HG03060 (cell line): ENCODE measurements around the gene PSMA5.
"Not testable (repeated sequence)": the region's sequence is repeated elsewhere in the genome, so short reads cannot be mapped to it uniquely, and the experiment has no call there.

ENCODE experiments used
- ATAC-seq: cut with Tn5 transposase; IDR thresholded peaks from one replicate; pipeline ENCODE4 v1.9.1; 2021; ENCODE audit warnings: low read depth, moderate number of reproducible peaks; ENCODE audit not compliant: unreplicated experiment

PSMA5 gene

GRCh38 chr1:109434484-109434883, 8.2 kb upstream of the PSMA5 start:
- ATAC-seq: no peak

- ATAC-seq: no peak
Measured at GRCh38 chr1:109433322-109433721, 7.1 kb upstream of the PSMA5 start.

- no peak for ATAC-seq
Measured at GRCh38 chr1:109432336-109432735, 6.1 kb upstream of the PSMA5 start.

GRCh38 chr1:109427171-109427467, 871 bp upstream of the PSMA5 start:
- ATAC-seq: no peak

- peak; percentile 23 for ATAC-seq
Measured at GRCh38 chr1:109425391-109426280, 612 bp downstream of the PSMA5 start.

GRCh38 chr1:109423498-109423897, 2.8 kb downstream of the PSMA5 start:
- ATAC-seq: no peak

- ATAC-seq: no peak
Measured at GRCh38 chr1:109412551-109412950, 13.7 kb downstream of the PSMA5 start.

- ATAC-seq: no peak
Measured at GRCh38 chr1:109404838-109405237, 21.4 kb downstream of the PSMA5 start.

GRCh38 chr1:109402025-109402424, 24.2 kb downstream of the PSMA5 start:
- ATAC-seq: no peak

GRCh38 chr1:109400035-109400655, 26.1 kb downstream of the PSMA5 start:
- ATAC-seq: no peak

- ATAC-seq: no peak
Measured at GRCh38 chr1:109399326-109399957, 26.8 kb downstream of the PSMA5 start.

GRCh38 chr1:109398343-109399225, 27.7 kb downstream of the PSMA5 start:
- no peak for ATAC-seq

- ATAC-seq: no peak
Measured at GRCh38 chr1:109397581-109398342, 28.5 kb downstream of the PSMA5 start, which contains the start of gene SORT1. TSS of gene SORT1 (minus strand) at chr1:109397918. CDS start at chr1:109397892, 26 bp downstream.

- no peak for ATAC-seq
Measured at GRCh38 chr1:109396871-109397580, 29.2 kb downstream of the PSMA5 start.

GRCh38 chr1:109396513-109396839, 29.8 kb downstream of the PSMA5 start:
- ATAC-seq: no peak

GRCh38 chr1:109395602-109396512, 30.4 kb downstream of the PSMA5 start:
- no peak for ATAC-seq

- ATAC-seq: not testable (repeated sequence)
Measured at GRCh38 chr1:109395282-109395599, 31.0 kb downstream of the PSMA5 start.

GRCh38 chr1:109394591-109395281, 31.5 kb downstream of the PSMA5 start:
- ATAC-seq: no peak
